ENCODE measurements around the gene TBC1D9B.

GRCh38 chr5:179919487-179920060 lies 11.9 kb upstream of the TBC1D9B start:
- TF ChIP-seq SP1 (IDR thresholded peaks at IDR 0.05) (no peak), NFRKB (IDR thresholded peaks at IDR 0.05) (no peak), BHLHE40 (IDR thresholded peaks at IDR 0.05; ENCODE audit: borderline replicate concordance) (no peak), ELF4 (IDR thresholded peaks at IDR 0.05) (no peak)

Measured in HEK293T (cell line).